SH-SY5Y (cell line): ENCODE data around the gene GID4.

ENCODE experiments used
- GATA2 ChIP-seq: IDR thresholded peaks from 2 replicates; pipeline ENCODE4 v1.6.1; 2011; ENCODE audit warnings: mild to moderate bottlenecking, low read depth, low read length
- GATA3 ChIP-seq: IDR thresholded peaks from 2 replicates; pipeline ENCODE4 v1.6.1; 2011; ENCODE audit warnings: low read depth, mild to moderate bottlenecking, low read length, moderate library complexity

DNA sequence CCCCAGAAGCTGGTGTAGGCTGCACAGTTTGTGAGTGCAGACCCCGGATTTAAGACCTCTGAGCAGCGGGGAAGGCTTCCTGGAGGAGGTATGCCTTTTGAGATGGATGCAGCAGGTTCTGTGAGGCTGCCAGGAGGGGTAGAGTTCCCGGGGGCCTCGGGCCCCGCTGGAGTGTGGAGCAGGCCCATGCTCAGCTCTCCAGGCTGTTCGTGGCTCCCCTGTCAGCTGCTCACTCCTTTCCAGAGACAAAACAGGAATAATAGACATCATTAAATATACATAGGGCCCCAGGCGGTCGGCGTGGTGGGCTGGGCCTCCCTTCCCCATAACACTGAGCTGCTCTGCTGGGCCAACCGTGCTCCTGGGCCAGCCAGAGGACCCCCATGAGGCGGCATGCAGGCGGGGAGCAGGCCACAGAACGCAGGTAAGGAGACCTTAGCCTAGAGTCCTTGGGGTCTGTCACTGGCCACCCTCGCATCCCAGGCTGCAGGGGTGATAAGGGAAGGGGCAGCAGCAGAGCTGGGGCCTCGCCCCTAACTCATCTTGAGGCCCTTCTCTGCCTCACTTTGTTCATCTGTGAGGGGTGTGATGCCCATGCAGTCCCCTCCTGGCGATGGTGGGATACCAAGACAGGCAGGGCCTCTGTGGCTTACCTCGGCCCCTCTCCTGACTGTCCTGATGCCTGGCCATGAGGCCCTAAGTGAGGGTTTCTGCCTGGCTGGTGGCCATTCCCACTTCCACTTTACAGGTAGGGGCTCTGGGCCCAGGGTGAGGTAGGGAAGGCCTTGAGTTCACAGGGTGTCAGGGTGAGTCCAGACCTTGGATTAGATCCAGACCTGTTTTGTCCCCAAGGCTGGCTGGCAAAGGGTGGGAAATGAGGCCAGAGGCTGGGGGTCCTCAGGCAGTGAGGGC is 69.4 kb downstream of the GID4 start, which contains the start of gene MYO15A:
- TF ChIP-seq GATA3 = no peak
- no peak for TF ChIP-seq GATA2
